HG03432 (cell line): ENCODE measurements around the gene TAP1.

Experiments
- ATAC-seq: cut with Tn5 transposase; IDR thresholded peaks from one replicate; pipeline ENCODE4 v1.9.1; 2021; ENCODE audit warnings: mild to moderate bottlenecking, moderate library complexity; ENCODE audit not compliant: unreplicated experiment

TAP1 gene

GRCh38 chr6:32842021-32842650 lies 11.4 kb downstream of the TAP1 start:
- ATAC-seq: no peak

GRCh38 chr6:32840604-32841246 lies 12.8 kb downstream of the TAP1 start:
- no peak for ATAC-seq

GRCh38 chr6:32839356-32839755 lies 14.1 kb downstream of the TAP1 start:
- no peak for ATAC-seq

GRCh38 chr6:32838114-32838958 lies 15.2 kb downstream of the TAP1 start, which contains the start of gene TAP2:
TAP2 (minus strand) TSS chr6:32838739; CDS start chr6:32838233, 506 bp downstream.
- peak; percentile 77 for ATAC-seq

GRCh38 chr6:32837651-32838113 lies 15.8 kb downstream of the TAP1 start:
- ATAC-seq: no peak

GRCh38 chr6:32836873-32837272 lies 16.6 kb downstream of the TAP1 start:
- no peak for ATAC-seq

- ATAC-seq: no peak
These were observed 18.2 kb downstream of the TAP1 start for GRCh38 chr6:32835167-32835893.

- ATAC-seq: no peak
These were observed 19.8 kb downstream of the TAP1 start for GRCh38 chr6:32833664-32834063.

GRCh38 chr6:32832535-32832934 lies 21.0 kb downstream of the TAP1 start:
- no peak for ATAC-seq

GRCh38 chr6:32830936-32831335 lies 22.6 kb downstream of the TAP1 start:
- ATAC-seq: no peak

GRCh38 chr6:32830017-32830416 lies 23.5 kb downstream of the TAP1 start:
- ATAC-seq: no peak

- no peak for ATAC-seq
These were observed 24.0 kb downstream of the TAP1 start for GRCh38 chr6:32829495-32829894.

- no peak for ATAC-seq
These were observed 26.5 kb downstream of the TAP1 start for GRCh38 chr6:32827025-32827424.

GRCh38 chr6:32825966-32826365 lies 27.5 kb downstream of the TAP1 start:
- ATAC-seq: no peak

- no peak for ATAC-seq
These were observed 33.8 kb downstream of the TAP1 start for GRCh38 chr6:32819729-32820128.

GRCh38 chr6:32818867-32819266 lies 34.6 kb downstream of the TAP1 start:
- no peak for ATAC-seq

- peak; percentile 60 for ATAC-seq
These were observed 36.7 kb downstream of the TAP1 start, which contains the start of gene HLA-DOB for GRCh38 chr6:32816746-32817204. HLA-DOB (minus strand) TSS chr6:32817002; CDS start chr6:32816951, 51 bp downstream.

- ATAC-seq: peak; percentile 48
These were observed 37.5 kb downstream of the TAP1 start for GRCh38 chr6:32815996-32816395.

GRCh38 chr6:32815115-32815514 lies 38.4 kb downstream of the TAP1 start:
- no peak for ATAC-seq

- no peak for ATAC-seq
These were observed 39.4 kb downstream of the TAP1 start for GRCh38 chr6:32814145-32814544.

- no peak for ATAC-seq
These were observed 44.3 kb downstream of the TAP1 start for GRCh38 chr6:32809171-32809570.
